22Rv1 (cell line): ENCODE data around the gene IRX2.

ENCODE experiments used
- CTCF ChIP-seq: fragments of 450-650 bp; IDR thresholded peaks from 2 replicates; pipeline ENCODE4 v1.5.1; 2017; ENCODE audit warnings: mild to moderate bottlenecking
- ZFX ChIP-seq: fragments of 450-650 bp; IDR thresholded peaks from 2 replicates; pipeline ENCODE4 v1.6.1; 2017; ENCODE audit warnings: antibody characterized with exemption, borderline replicate concordance

GRCh38 chr5:2704111-2704510, 47.4 kb downstream of the IRX2 start:
- TF ChIP-seq CTCF (no peak), ZFX (no peak)
